ENCODE data around the gene PIAS1.

GRCh38 chr15:68197661-68198437 lies 143.7 kb downstream of the PIAS1 start:
- TF ChIP-seq CTCF (IDR thresholded peaks at IDR 0.05) (no peak), POLR2A (IDR thresholded peaks at IDR 0.05) (no peak)
